B cell (primary cell): ENCODE data around the gene CEBPB. TPM values are rescaled to one million over a fixed set of nuclear protein-coding genes. Genes with fewer than 3 reads are reported as not detected.
A peak's percentile ranks its signal among the peaks of the same experiment; 100 is the strongest.

ENCODE experiments used
- ATAC-seq: fragments of 200-7000 bp; cut with Tn5 transposase; one replicate; pipeline ENCODE4 v1.10.0; 2021; ENCODE audit warnings: low read depth, mild to moderate bottlenecking, moderate number of reproducible peaks, moderate library complexity
- CTCF ChIA-PET: fragments of 350-600 bp; sonication (Branson Sonifier 250); formaldehyde crosslinking; loops from one replicate; lab custom pipeline; 2021; ENCODE audit warnings: antibody characterized with exemption, inconsistent platforms; lab: Charles Lee
- POLR2A ChIA-PET: fragments of 350-600 bp; sonication (Branson Sonifier 250); formaldehyde crosslinking; loops from one replicate; lab custom pipeline; 2021; ENCODE audit warnings: antibody characterized with exemption; lab: Charles Lee
- DNase-seq: peaks from one replicate; pipeline ENCODE4 v3.0.0; 2013
- H2AFZ ChIP-seq: 2 replicates; pipeline ENCODE4 v1.6.1; 2012; ENCODE audit warnings: mild to moderate bottlenecking, low read depth, low read length; ENCODE audit not compliant: insufficient read depth, poor library complexity, severe bottlenecking
- H3K27ac ChIP-seq, 2 donors: 1 replicate in 1 of 2; 2 replicates in 1 of 2; pipeline ENCODE4 v1.5.1; 2012 to 2013; ENCODE audit warnings: low read length in 2 of 2, mild to moderate bottlenecking in 2 of 2, moderate library complexity in 1 of 2
- H3K27me3 ChIP-seq, 4 experiments: fragments of 200-600 bp in 1 of 4; sonication (generic) in 1 of 4; replicated peaks in 1 of 4; 1 replicate in 2 of 4; 2 replicates in 2 of 4; pipeline versions ENCODE4 v1.6.1 to v1.7.0; 2013 to 2016; ENCODE audit warnings: low read length in 3 of 4, mild to moderate bottlenecking in 2 of 4, mixed read lengths in 1 of 4, moderate library complexity in 1 of 4; ENCODE audit not compliant: insufficient read depth in 4 of 4, control insufficient read depth in 3 of 4; ENCODE audit errors: control extremely low read depth in 1 of 4
- H3K36me3 ChIP-seq, 2 experiments: replicated peaks in 1 of 2; 1 replicate in 1 of 2; 2 replicates in 1 of 2; pipeline versions ENCODE4 v1.6.1 to v1.7.1; 2013; ENCODE audit warnings: low read length in 1 of 2; ENCODE audit not compliant: insufficient read depth in 2 of 2, control insufficient read depth in 1 of 2; ENCODE audit errors: control extremely low read depth in 1 of 2, extremely low read depth in 1 of 2
- H3K4me1 ChIP-seq, 2 donors: fragments of 200-600 bp in 1 of 2; sonication (generic) in 1 of 2; 1 replicate in 1 of 2; 2 replicates in 1 of 2; pipeline versions ENCODE4 v1.5.1 to v1.6.1; 2013 to 2017; ENCODE audit warnings: low read length in 2 of 2; ENCODE audit not compliant: control insufficient read depth in 2 of 2, insufficient read depth in 2 of 2
- H3K4me2 ChIP-seq: replicated peaks from 2 replicates; pipeline ENCODE3; 2012; ENCODE audit warnings: mild to moderate bottlenecking, low read depth, low read length; ENCODE audit not compliant: poor library complexity, severe bottlenecking
- H3K4me3 ChIP-seq, 5 experiments: fragments of 200-600 bp in 1 of 5; sonication (generic) in 1 of 5; 1 replicate in 3 of 5; 2 replicates in 2 of 5; pipeline versions ENCODE4 v1.5.1 to v1.7.0; 2011 to 2016; ENCODE audit warnings: low read length in 4 of 5, mild to moderate bottlenecking in 4 of 5, low read depth in 2 of 5, control low read depth in 1 of 5, moderate library complexity in 1 of 5; ENCODE audit not compliant: insufficient read depth in 1 of 5; ENCODE audit errors: control extremely low read depth in 1 of 5, extremely low read depth in 1 of 5
- H3K79me2 ChIP-seq: fragments of 200-600 bp; sonication (generic); one replicate; pipeline ENCODE4 v1.6.0; 2016; ENCODE audit warnings: low read length; ENCODE audit not compliant: control insufficient read depth, insufficient read depth
- H3K9ac ChIP-seq: fragments of 200-600 bp; sonication (generic); 2 replicates; pipeline ENCODE4 v1.6.1; 2017; ENCODE audit warnings: mild to moderate bottlenecking, low read length, moderate library complexity
- H3K9me3 ChIP-seq, 3 donors: one replicate each; pipeline versions ENCODE4 v1.6.1 to v1.7.1; 2013; ENCODE audit warnings: low read length in 2 of 3; ENCODE audit not compliant: control insufficient read depth in 2 of 3, insufficient read depth in 1 of 3; ENCODE audit errors: control extremely low read depth in 1 of 3
- H4K20me1 ChIP-seq: 2 replicates; pipeline ENCODE4 v1.6.0; 2012; ENCODE audit warnings: mild to moderate bottlenecking, low read length; ENCODE audit not compliant: insufficient read depth, control insufficient read depth, poor library complexity, severe bottlenecking
- H3K27ac Mint-ChIP-seq: one replicate; pipeline ENCODE4 v1.8.0; 2021; ENCODE audit warnings: mixed read lengths
- H3K27me3 Mint-ChIP-seq: one replicate; pipeline ENCODE4 v1.8.0; 2021; ENCODE audit warnings: mixed read lengths
- H3K4me1 Mint-ChIP-seq: one replicate; pipeline ENCODE4 v1.8.0; 2021; ENCODE audit warnings: mixed read lengths
- H3K4me3 Mint-ChIP-seq: one replicate; pipeline ENCODE4 v1.8.0; 2021; ENCODE audit warnings: mixed read lengths
- H3K9me3 Mint-ChIP-seq: one replicate; pipeline ENCODE4 v1.8.0; 2022; ENCODE audit warnings: mixed read lengths; ENCODE audit not compliant: insufficient read depth
- CTCF ChIP-seq: fragments of 200-600 bp; IDR thresholded peaks from one replicate; pipeline ENCODE4 v1.8.0; 2022; ENCODE audit warnings: antibody characterized with exemption, mild to moderate bottlenecking
- EZH2 ChIP-seq: IDR thresholded peaks from 2 replicates; pipeline ENCODE4 v1.6.1; 2012; ENCODE audit warnings: borderline replicate concordance, low read depth, mild to moderate bottlenecking, moderate library complexity, low read length; ENCODE audit not compliant: insufficient read depth, poor library complexity, severe bottlenecking
- WGBS: methylation state at CpG from one replicate; pipeline ENCODE4 v1.1.5; 2013; ENCODE audit warnings: missing lambda C conversion rate; ENCODE audit not compliant: insufficient coverage; 5-methylcytosine and 5-hydroxymethylcytosine counted together
- intact Hi-C: fragments of 100-400 bp; cut with micrococcal nuclease; formaldehyde crosslinking; loops from one replicate; pipeline ENCODE4 v1.10.0; 2022
- polyA plus RNA-seq: library from polyadenylated mRNA; depleted of rRNA; stranded (reverse); fragments of >200 nt; gene quantifications from 2 replicates; pipeline ENCODE4 v1.2.3, GENCODE V29; 2012
- total RNA-seq, 2 donors: library from RNA; stranded (reverse); fragments of 120-200 nt in 1 of 2; gene quantifications; 1 replicate in 1 of 2; 2 replicates in 1 of 2; pipeline versions ENCODE4 v1.2.3 to v1.2.4, GENCODE V29; 2013 to 2022

Gene CEBPB
- total and polyA plus RNA-seq, 2 donors (not counting 1 experiment from before 2014, with no cell fraction given), result 25.8 to 28.7 TPM

GRCh38 chr20:50191544-50192363 lies 1.1 kb downstream of the CEBPB start:
- peaks cover 34% of the 10 kb centered on the region for H4K20me1 ChIP-seq
- DNase-seq, result peak; percentile 86
- H3K27ac Mint-ChIP-seq, result peak overlapping the region; percentile 96
- H3K27me3 Mint-ChIP-seq, result no peaks in the 10 kb centered on the region
- peak; percentile 37 for ATAC-seq
- H3K79me2 ChIP-seq, result peaks cover 29% of the 10 kb centered on the region
- H3K9me3 Mint-ChIP-seq, result no peaks in the 10 kb centered on the region
- peak overlapping the region; percentile 68 to 89 (median 74) for H3K4me3 ChIP-seq
- peaks cover 14% of the 10 kb centered on the region for H3K4me1 Mint-ChIP-seq
- H3K4me3 Mint-ChIP-seq, result peak overlapping the region; percentile 95
- TF ChIP-seq CTCF (peak; percentile 66), EZH2 (no peak)
- H3K27me3 ChIP-seq, result no peaks in the 10 kb centered on the region
- peak overlapping the region; percentile 80 for H3K9ac ChIP-seq
- POLR2A ChIA-PET, result interaction anchor here (0.5 to 1.0 kb wide), 3 partner anchors 37 to 397 kb away, joined by 4 to 5 read pairs (median 5); no protein-coding TSS in a partner anchor
- peaks cover 4 to 5% of the 10 kb centered on the region in 2 experiments for H3K36me3 ChIP-seq
- peak overlapping the region; percentile 85 for H3K4me2 ChIP-seq
- peaks cover 16 to 22% of the 10 kb centered on the region in 2 donors for H3K4me1 ChIP-seq
- under 1% methylated on average over 76 of the region's 96 CpGs for WGBS
- H3K27ac ChIP-seq, result peak overlapping the region; percentile 47 to 80
- intact Hi-C loops, result no loop called here
- H3K9me3 ChIP-seq, result peaks cover 0 to 2% (median 0%) of the 10 kb centered on the region in 3 donors
- CTCF ChIA-PET, result interaction anchor here (0.6 to 7.6 kb wide), 13 partner anchors 12 to 559 kb away, joined by 3 to 95 read pairs (median 3); partner anchors contain the start of gene RNF114
- H2AFZ ChIP-seq, result peak overlapping the region; percentile 84
